Heart left ventricle (tissue), 16 donors: ENCODE measurements around the gene WFDC8. TPM values are rescaled to one million over a fixed set of nuclear protein-coding genes. Genes with fewer than 3 reads are reported as not detected.

Source experiments
- ATAC-seq, 4 donors: fragments of 200-7000 bp; cut with Tn5 transposase; one replicate each; pipeline ENCODE4 v1.9.1; 2020 to 2022; ENCODE audit warnings: moderate library complexity in 4 of 4, mild to moderate bottlenecking in 3 of 4, moderate number of reproducible peaks in 1 of 4
- DNase-seq, 5 donors: peaks; one replicate each; pipeline ENCODE4 v3.0.0-alpha.2; 2020
- H3K27ac ChIP-seq, 12 donors: fragments of 200-600 bp; sonication (generic) in 4 of 12; one replicate each; pipeline versions ENCODE4 v1.5.0 to v1.8.0; 2016 to 2022; ENCODE audit warnings: mild to moderate bottlenecking in 2 of 12
- H3K27me3 ChIP-seq, 9 donors: fragments of 200-600 bp; sonication (generic) in 2 of 9; one replicate each; pipeline versions ENCODE4 v1.5.1 to v1.8.0; 2016 to 2022; ENCODE audit warnings: mild to moderate bottlenecking in 3 of 9
- H3K36me3 ChIP-seq, 9 donors: fragments of 200-600 bp; sonication (generic) in 2 of 9; one replicate each; pipeline versions ENCODE4 v1.5.0 to v1.8.0; 2018 to 2022; ENCODE audit warnings: mild to moderate bottlenecking in 2 of 9
- H3K4me1 ChIP-seq, 12 donors: fragments of 200-600 bp; sonication (generic) in 4 of 12; one replicate each; pipeline versions ENCODE4 v1.5.0 to v1.8.0; 2016 to 2022; ENCODE audit warnings: mild to moderate bottlenecking in 3 of 12
- H3K4me3 ChIP-seq, 12 donors: fragments of 200-600 bp; sonication (generic) in 4 of 12; one replicate each; pipeline versions ENCODE4 v1.5.0 to v1.8.0; 2017 to 2022; ENCODE audit warnings: mild to moderate bottlenecking in 9 of 12, moderate library complexity in 4 of 12
- H3K9me3 ChIP-seq, 12 donors: fragments of 200-600 bp; sonication (generic) in 4 of 12; one replicate each; pipeline versions ENCODE4 v1.5.0 to v1.8.0; 2016 to 2022; ENCODE audit warnings: mild to moderate bottlenecking in 1 of 12
- POLR2A ChIP-seq, 2 donors: fragments of 450-650 bp; IDR thresholded peaks; one replicate each; pipeline ENCODE4 v1.6.1; 2017; ENCODE audit warnings: antibody characterized with exemption in 2 of 2, mild to moderate bottlenecking in 2 of 2, moderate library complexity in 2 of 2
- WGBS, 4 donors: extraction: QIAGEN DNeasy Blood & Tissue Kit in 2 of 4; methylation state at CpG; one replicate each; pipeline versions ENCODE4 v1.1.5 to v1.1.7; 2013 to 2018; 5-methylcytosine and 5-hydroxymethylcytosine counted together
- intact Hi-C, 10 donors: fragments of 100-400 bp; cut with DNase I; formaldehyde crosslinking; loops; one replicate each; pipeline versions ENCODE4 v1.11.1 to v1.14.2; 2022
- polyA plus RNA-seq, 2 donors: library from polyadenylated mRNA; stranded (reverse); fragments of 200-250 nt; gene quantifications; one replicate each; pipeline ENCODE4 v1.2.3, GENCODE V29; 2013
- total RNA-seq, 9 donors: library from RNA; depleted of rRNA in 2 of 9; stranded (reverse); fragments of >200 nt in 2 of 9; fragmentation: NEBNext Ultra II Directional in 3 of 9; extraction: Animal tissue kit (Norgen Biotek cat#: 25700) in 3 of 9; gene quantifications; one replicate each; pipeline versions ENCODE4 v1.1.0 to v1.2.4, GENCODE V29; 2016 to 2023
- TF ChIP-seq, protein P1 (sequence below), 12 donors: fragments of 200-600 bp; sonication (generic) in 4 of 12; IDR thresholded peaks; one replicate each; pipeline versions ENCODE4 v1.5.0 to v1.8.0; 2018 to 2022; ENCODE audit warnings: antibody characterized with exemption in 12 of 12, mild to moderate bottlenecking in 5 of 12
- donor health status: ischemic (EF 13 %, LVEDD 7.1; RV severe dilation, severe dysfunction).
- donor health status: healthy with polysubstance abuse.
- donor health status: DM: no; HTN: yes; CAD: no.
- donor health status: DM: no; HTN: no; CAD: no.
- donor health status: ischemic (EF 25% LVEDD 6.9; RV normal size, moderate dysfunction).
- donor health status: ischemic (EF 25% LVEDD 5.7; RV mildly dilated, moderate dysfunction).
- donor health status: healthy.
- donor health status: DM: yes; HTN: yes; CAD: no.
- donor health status: ischemic (EF 35%, LVEDD 5.7; RV mildly dilated, moderate dysfunction).
- donor health status: nonischemic (EF 11% LVEDD 7.7; RV severe dilation, severe dysfunction).
- donor health status: DM: yes; HTN: yes; CAD: no.
- donor health status: PGD.
- donor health status: ischemic (EF 29% LVEDD 5.4; RV normal size, mild dysfunction).
- donor health status: nonischemic (EF 23%, LVEDD 6.1; RV moderate dilation, normal function).

WFDC8 gene
- total and polyA plus RNA-seq, 11 donors = not detected

DNA sequence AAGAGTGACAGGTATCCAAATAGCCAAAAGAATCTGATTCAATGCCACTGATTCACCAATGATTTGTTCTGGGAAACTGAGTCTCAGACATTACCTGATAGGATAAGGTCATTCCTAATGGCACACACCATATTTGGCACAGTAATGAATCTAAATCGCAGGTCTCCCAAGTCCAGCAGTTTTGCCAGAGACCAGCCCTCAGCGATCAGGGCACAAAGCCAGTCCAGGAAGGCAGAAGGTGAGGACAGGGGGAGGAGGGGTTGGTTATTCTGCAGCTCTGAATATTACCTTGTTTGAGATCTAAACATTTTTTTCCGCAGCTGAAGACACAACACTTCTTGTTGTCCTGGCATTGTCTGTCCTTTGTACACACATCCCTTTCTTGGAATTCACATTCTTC lies 33.7 kb downstream of the WFDC8 start:
- Histone ChIP-seq H3K36me3 (no peaks in the 10 kb centered on the region), H3K27me3 (peaks cover 0 to 19% (median 4%) of the 10 kb centered on the region in 9 donors), H3K4me3 (no peak overlapping the region), H3K9me3 (no peaks in the 10 kb centered on the region), H3K4me1 (no peaks in the 10 kb centered on the region), H3K27ac (no peak overlapping the region)
- DNase-seq (no peak), ATAC-seq (no peak)
- TF ChIP-seq, protein P1, sequence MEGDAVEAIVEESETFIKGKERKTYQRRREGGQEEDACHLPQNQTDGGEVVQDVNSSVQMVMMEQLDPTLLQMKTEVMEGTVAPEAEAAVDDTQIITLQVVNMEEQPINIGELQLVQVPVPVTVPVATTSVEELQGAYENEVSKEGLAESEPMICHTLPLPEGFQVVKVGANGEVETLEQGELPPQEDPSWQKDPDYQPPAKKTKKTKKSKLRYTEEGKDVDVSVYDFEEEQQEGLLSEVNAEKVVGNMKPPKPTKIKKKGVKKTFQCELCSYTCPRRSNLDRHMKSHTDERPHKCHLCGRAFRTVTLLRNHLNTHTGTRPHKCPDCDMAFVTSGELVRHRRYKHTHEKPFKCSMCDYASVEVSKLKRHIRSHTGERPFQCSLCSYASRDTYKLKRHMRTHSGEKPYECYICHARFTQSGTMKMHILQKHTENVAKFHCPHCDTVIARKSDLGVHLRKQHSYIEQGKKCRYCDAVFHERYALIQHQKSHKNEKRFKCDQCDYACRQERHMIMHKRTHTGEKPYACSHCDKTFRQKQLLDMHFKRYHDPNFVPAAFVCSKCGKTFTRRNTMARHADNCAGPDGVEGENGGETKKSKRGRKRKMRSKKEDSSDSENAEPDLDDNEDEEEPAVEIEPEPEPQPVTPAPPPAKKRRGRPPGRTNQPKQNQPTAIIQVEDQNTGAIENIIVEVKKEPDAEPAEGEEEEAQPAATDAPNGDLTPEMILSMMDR (IDR thresholded peaks at IDR 0.05) = no peak
- WGBS, 4 donors = 70 to 77% (median 73%) methylated on average over 3 of the region's 3 CpGs
- intact Hi-C loops = loop anchor here in 3 of 10 donors (5.0 to 10.0 kb wide), 3 partner anchors 219 to 227 kb away; no protein-coding TSS in a partner anchor

DNA sequence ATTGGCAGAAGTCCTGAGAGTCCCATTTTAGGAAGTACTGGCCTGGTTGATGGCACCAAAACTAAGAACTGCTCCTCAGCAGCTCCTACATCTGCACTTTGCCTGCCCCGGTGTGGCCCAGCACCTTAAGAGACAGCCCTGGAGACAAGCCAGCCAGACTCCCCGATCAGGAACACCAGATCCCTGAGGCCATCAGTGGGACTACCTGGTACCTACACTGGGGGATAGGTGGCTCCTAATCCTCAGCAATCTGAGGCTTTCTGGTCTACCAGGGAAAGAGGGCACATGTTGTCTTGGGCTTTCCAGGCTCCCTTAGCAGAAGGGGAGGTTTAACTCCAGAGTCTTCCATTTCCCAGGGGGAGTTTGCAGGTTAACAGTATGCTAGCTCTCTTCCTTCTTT lies 39.7 kb downstream of the WFDC8 start, which contains the start of gene WFDC6:
Gene WFDC6, minus strand, starts transcription at position 101 of the 400 bp plus-strand sequence. Its CDS starts 75 bp downstream, at position 26.
- ATAC-seq = no peak
- WGBS, 4 donors = 61 to 84% (median 82%) methylated on average over 2 of the region's 2 CpGs

DNA sequence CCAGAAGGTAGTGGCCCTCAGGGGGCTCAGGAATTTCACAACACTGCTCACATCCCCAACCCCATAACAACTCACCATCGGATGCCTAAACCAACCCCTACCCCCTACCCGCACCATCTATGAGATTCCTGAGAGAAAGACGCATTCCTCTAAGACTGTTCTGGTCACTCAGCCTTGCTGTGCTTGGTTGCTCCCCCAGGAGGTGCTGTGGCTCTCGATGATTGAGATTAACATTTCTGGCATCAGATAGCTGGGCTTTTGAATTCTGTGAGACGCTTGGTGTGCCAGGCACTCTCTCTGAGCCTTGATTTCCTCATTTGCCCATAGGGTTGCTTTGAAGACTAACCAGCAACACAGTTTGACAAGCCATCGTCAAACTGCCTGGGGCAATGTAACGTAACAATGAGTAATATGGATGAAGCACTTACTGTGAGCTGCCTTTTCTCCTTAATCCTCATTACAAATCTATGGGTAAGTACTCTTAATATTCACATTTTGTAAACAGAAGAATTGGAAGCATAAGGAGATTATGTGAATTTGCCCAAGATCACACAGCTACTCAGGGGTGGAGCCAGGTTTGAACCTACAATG lies 40.8 kb downstream of the WFDC8 start:
- WGBS, 4 donors = 51 to 66% (median 60%) methylated on average over 7 of the region's 7 CpGs
- Histone ChIP-seq H3K27me3 (peaks cover 0 to 40% (median 13%) of the 10 kb centered on the region in 9 donors), H3K9me3 (no peaks in the 10 kb centered on the region), H3K4me3 (no peak overlapping the region), H3K36me3 (no peaks in the 10 kb centered on the region), H3K4me1 (no peaks in the 10 kb centered on the region), H3K27ac (no peak overlapping the region)
- no peak for ATAC-seq
- TF ChIP-seq, protein P1 (IDR thresholded peaks at IDR 0.05) = no peak
- TF ChIP-seq POLR2A (IDR thresholded peaks at IDR 0.05) = no peak
- intact Hi-C loops = no loop called here
- no peak for DNase-seq

More for the DNA sequence above, 39.7 kb downstream of the WFDC8 start, which contains the start of gene WFDC6:
- Histone ChIP-seq H3K4me3 (no peak within 1 kb of the TSS), H3K9me3 (no peaks in the 10 kb centered on the region), H3K27ac (no peak within 1 kb of the TSS), H3K36me3 (no peaks in the 10 kb centered on the region), H3K4me1 (no peaks in the 10 kb centered on the region), H3K27me3 (peaks cover 0 to 37% (median 13%) of the 10 kb centered on the region in 9 donors)
- no peak for TF ChIP-seq POLR2A (IDR thresholded peaks at IDR 0.05)
- TF ChIP-seq, protein P1 (IDR thresholded peaks at IDR 0.05) = no peak
- no peak for DNase-seq
- intact Hi-C loops = no loop called here

DNA sequence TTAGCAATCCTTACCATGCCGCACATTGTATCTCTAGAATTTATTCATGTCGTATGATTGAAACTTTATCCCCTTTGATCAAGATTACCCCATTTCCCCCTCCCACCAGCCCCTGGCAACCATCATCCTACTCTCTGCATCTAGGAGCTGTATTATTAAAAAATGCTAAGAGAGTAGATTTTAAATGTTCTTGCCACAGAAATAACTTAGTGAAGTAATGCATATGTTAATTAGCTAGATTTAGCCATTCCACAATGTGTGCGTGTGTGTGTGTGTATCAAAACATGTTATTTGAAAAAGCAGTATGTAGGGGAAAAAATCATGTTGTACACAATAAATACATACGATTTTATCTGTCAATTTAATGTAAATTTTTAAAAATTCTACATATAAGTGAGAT lies 51.8 kb downstream of the WFDC8 start:
- Histone ChIP-seq H3K27ac (no peak overlapping the region), H3K27me3 (peaks cover 0 to 25% (median 4%) of the 10 kb centered on the region in 9 donors), H3K36me3 (no peaks in the 10 kb centered on the region), H3K9me3 (no peaks in the 10 kb centered on the region), H3K4me1 (no peaks in the 10 kb centered on the region), H3K4me3 (no peak overlapping the region)
- intact Hi-C loops = no loop called here
- ATAC-seq (no peak), DNase-seq (no peak)
- no peak for TF ChIP-seq POLR2A (IDR thresholded peaks at IDR 0.05)
- TF ChIP-seq, protein P1 (IDR thresholded peaks at IDR 0.05) = no peak
- WGBS, 4 donors = 72 to 75% (median 73%) methylated on average over 4 of the region's 4 CpGs
